K562 (cell line): ENCODE measurements around the gene FZD8.

Experiments
- FOS ChIP-seq: IDR thresholded peaks from 3 replicates; pipeline ENCODE4 v1.6.1; 2011; ENCODE audit not compliant: insufficient read length; ENCODE audit errors: extremely low read depth
- HNRNPL ChIP-seq: fragments of 200-400 bp; formaldehyde crosslinking; IDR thresholded peaks from 2 replicates; pipeline ENCODE4 v1.6.1; 2017; ENCODE audit warnings: low read depth, mild to moderate bottlenecking, low read length
- MAFG ChIP-seq: fragments of 450-650 bp; conservative IDR thresholded peaks from 2 replicates; pipeline ENCODE4 v1.6.1; 2016; ENCODE audit warnings: missing genetic modification characterization, missing compliant biosample characterization
- NR3C1 ChIP-seq: sonication (generic); formaldehyde crosslinking; IDR thresholded peaks from 2 replicates; pipeline ENCODE4 v1.8.1; 2022; ENCODE audit warnings: missing genetic modification reagents
- RFX5 ChIP-seq: IDR thresholded peaks from 2 replicates; pipeline ENCODE4 v1.6.1; 2011; ENCODE audit warnings: low read depth, mild to moderate bottlenecking, improper control_type of control experiment, low read length
- TARDBP ChIP-seq: fragments of 450-650 bp; IDR thresholded peaks from 2 replicates; pipeline ENCODE4 v1.6.1; 2016
- ZFP36 ChIP-seq: fragments of 150-350 bp; IDR thresholded peaks from 2 replicates; pipeline ENCODE4 v1.6.1; 2018; ENCODE audit warnings: low read length, low read depth; ENCODE audit not compliant: partially characterized antibody
- ZNF274 ChIP-seq: IDR thresholded peaks from 2 replicates; pipeline ENCODE4 v1.6.1; 2011; ENCODE audit warnings: low read depth, mild to moderate bottlenecking, low read length, moderate library complexity, borderline replicate concordance
- TF ChIP-seq, protein P1 (sequence below), 2 experiments: fragments of 200-800 bp in 1 of 2; sonication (Bioruptor generic) in 1 of 2; sonication (generic) in 1 of 2; formaldehyde crosslinking in 1 of 2; IDR thresholded peaks in 1 of 2; conservative IDR thresholded peaks in 1 of 2; 2 replicates each; pipeline versions ENCODE4 v1.5.0 to v1.6.1; 2016 to 2020; ENCODE audit warnings: missing compliant biosample characterization in 1 of 2, missing genetic modification characterization in 1 of 2, missing genetic modification reagents in 1 of 2
- TF ChIP-seq, protein P2 (sequence below): fragments of 450-650 bp; IDR thresholded peaks from 2 replicates; pipeline ENCODE4 v1.6.1; 2016; ENCODE audit warnings: mild to moderate bottlenecking
- TF ChIP-seq, protein P3 (sequence below), 2 experiments: IDR thresholded peaks; 2 replicates each; pipeline ENCODE4 v1.6.1; 2012; ENCODE audit warnings: improper control_type of control experiment in 2 of 2, low read depth in 2 of 2, low read length in 2 of 2, borderline replicate concordance in 1 of 2
- TF ChIP-seq, protein P4 (sequence below): IDR thresholded peaks from 3 replicates; pipeline ENCODE4 v1.6.1; 2011; ENCODE audit warnings: borderline replicate concordance, mild to moderate bottlenecking; ENCODE audit not compliant: insufficient read length, insufficient read depth
- TF ChIP-seq, protein P5 (sequence below), 3 experiments: IDR thresholded peaks in 2 of 3; conservative IDR thresholded peaks in 1 of 3; 2 replicates each; pipeline ENCODE4 v1.5.1; 2011 to 2012; ENCODE audit warnings: low read length in 3 of 3, mild to moderate bottlenecking in 3 of 3, control low read depth in 2 of 3, improper control_type of control experiment in 1 of 3, inconsistent platforms in 1 of 3, low read depth in 1 of 3, mixed read lengths in 1 of 3, moderate library complexity in 1 of 3; ENCODE audit not compliant: insufficient read depth in 2 of 3

DNA sequence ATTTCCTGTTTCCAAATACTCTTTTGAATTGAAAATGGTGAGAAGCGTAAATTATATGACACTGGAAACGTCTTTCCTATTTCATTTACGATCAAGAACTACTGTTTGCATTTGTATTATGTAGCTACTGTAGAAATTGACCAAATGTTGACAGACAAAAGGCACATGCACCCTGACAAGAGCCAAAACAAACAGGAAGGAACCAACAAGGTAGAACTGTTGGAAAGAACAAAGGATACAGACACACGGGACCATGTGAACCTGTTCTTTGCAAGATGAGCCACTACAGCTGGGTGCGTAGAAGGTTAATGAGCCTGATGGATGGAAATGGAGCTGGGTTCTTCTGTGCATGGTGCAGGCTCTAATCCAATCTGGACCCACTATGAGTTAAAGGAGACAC is 48.4 kb upstream of the FZD8 start:
- TF ChIP-seq, protein P1, sequence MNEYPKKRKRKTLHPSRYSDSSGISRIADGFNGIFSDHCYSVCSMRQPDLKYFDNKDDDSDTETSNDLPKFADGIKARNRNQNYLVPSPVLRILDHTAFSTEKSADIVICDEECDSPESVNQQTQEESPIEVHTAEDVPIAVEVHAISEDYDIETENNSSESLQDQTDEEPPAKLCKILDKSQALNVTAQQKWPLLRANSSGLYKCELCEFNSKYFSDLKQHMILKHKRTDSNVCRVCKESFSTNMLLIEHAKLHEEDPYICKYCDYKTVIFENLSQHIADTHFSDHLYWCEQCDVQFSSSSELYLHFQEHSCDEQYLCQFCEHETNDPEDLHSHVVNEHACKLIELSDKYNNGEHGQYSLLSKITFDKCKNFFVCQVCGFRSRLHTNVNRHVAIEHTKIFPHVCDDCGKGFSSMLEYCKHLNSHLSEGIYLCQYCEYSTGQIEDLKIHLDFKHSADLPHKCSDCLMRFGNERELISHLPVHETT (CRISPR knock-in tag; conservative IDR thresholded peaks at IDR 0.05 in 1 of 2, IDR thresholded peaks at IDR 0.05 in 1 of 2) = no peak
- TF ChIP-seq NR3C1 (CRISPR knock-in tag) = no peak
- no peak for TF ChIP-seq ZFP36
- TF ChIP-seq RFX5 = no peak
- TF ChIP-seq, protein P2, sequence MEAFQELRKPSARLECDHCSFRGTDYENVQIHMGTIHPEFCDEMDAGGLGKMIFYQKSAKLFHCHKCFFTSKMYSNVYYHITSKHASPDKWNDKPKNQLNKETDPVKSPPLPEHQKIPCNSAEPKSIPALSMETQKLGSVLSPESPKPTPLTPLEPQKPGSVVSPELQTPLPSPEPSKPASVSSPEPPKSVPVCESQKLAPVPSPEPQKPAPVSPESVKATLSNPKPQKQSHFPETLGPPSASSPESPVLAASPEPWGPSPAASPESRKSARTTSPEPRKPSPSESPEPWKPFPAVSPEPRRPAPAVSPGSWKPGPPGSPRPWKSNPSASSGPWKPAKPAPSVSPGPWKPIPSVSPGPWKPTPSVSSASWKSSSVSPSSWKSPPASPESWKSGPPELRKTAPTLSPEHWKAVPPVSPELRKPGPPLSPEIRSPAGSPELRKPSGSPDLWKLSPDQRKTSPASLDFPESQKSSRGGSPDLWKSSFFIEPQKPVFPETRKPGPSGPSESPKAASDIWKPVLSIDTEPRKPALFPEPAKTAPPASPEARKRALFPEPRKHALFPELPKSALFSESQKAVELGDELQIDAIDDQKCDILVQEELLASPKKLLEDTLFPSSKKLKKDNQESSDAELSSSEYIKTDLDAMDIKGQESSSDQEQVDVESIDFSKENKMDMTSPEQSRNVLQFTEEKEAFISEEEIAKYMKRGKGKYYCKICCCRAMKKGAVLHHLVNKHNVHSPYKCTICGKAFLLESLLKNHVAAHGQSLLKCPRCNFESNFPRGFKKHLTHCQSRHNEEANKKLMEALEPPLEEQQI = no peak
- TF ChIP-seq, protein P3, sequence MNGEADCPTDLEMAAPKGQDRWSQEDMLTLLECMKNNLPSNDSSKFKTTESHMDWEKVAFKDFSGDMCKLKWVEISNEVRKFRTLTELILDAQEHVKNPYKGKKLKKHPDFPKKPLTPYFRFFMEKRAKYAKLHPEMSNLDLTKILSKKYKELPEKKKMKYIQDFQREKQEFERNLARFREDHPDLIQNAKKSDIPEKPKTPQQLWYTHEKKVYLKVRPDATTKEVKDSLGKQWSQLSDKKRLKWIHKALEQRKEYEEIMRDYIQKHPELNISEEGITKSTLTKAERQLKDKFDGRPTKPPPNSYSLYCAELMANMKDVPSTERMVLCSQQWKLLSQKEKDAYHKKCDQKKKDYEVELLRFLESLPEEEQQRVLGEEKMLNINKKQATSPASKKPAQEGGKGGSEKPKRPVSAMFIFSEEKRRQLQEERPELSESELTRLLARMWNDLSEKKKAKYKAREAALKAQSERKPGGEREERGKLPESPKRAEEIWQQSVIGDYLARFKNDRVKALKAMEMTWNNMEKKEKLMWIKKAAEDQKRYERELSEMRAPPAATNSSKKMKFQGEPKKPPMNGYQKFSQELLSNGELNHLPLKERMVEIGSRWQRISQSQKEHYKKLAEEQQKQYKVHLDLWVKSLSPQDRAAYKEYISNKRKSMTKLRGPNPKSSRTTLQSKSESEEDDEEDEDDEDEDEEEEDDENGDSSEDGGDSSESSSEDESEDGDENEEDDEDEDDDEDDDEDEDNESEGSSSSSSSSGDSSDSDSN (IDR thresholded peaks at IDR 0.05; ENCODE audit: borderline replicate concordance in 1 of 2, low read depth in 2 of 2, low read length in 2 of 2) = no peak
- no peak for TF ChIP-seq TARDBP
- TF ChIP-seq, protein P4, sequence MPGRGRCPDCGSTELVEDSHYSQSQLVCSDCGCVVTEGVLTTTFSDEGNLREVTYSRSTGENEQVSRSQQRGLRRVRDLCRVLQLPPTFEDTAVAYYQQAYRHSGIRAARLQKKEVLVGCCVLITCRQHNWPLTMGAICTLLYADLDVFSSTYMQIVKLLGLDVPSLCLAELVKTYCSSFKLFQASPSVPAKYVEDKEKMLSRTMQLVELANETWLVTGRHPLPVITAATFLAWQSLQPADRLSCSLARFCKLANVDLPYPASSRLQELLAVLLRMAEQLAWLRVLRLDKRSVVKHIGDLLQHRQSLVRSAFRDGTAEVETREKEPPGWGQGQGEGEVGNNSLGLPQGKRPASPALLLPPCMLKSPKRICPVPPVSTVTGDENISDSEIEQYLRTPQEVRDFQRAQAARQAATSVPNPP = no peak
- TF ChIP-seq HNRNPL = no peak
- no peak for TF ChIP-seq ZNF274
- TF ChIP-seq, protein P5, sequence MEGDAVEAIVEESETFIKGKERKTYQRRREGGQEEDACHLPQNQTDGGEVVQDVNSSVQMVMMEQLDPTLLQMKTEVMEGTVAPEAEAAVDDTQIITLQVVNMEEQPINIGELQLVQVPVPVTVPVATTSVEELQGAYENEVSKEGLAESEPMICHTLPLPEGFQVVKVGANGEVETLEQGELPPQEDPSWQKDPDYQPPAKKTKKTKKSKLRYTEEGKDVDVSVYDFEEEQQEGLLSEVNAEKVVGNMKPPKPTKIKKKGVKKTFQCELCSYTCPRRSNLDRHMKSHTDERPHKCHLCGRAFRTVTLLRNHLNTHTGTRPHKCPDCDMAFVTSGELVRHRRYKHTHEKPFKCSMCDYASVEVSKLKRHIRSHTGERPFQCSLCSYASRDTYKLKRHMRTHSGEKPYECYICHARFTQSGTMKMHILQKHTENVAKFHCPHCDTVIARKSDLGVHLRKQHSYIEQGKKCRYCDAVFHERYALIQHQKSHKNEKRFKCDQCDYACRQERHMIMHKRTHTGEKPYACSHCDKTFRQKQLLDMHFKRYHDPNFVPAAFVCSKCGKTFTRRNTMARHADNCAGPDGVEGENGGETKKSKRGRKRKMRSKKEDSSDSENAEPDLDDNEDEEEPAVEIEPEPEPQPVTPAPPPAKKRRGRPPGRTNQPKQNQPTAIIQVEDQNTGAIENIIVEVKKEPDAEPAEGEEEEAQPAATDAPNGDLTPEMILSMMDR (IDR thresholded peaks at IDR 0.05 in 2 of 3, conservative IDR thresholded peaks at IDR 0.05 in 1 of 3; ENCODE audit: insufficient read depth in 2 of 3, low read depth in 1 of 3, low read length in 3 of 3) = no peak
- no peak for TF ChIP-seq FOS
- no peak for TF ChIP-seq MAFG (tag)
